Neuronal stem cell (in vitro differentiated cells): ENCODE data around the gene NFATC2.

Experiments used
- DNase-seq: peaks from one replicate; pipeline ENCODE4 v3.0.0-alpha.2; 2013; ENCODE audit warnings: low spot score
- H2AFZ ChIP-seq: one replicate; pipeline ENCODE4 v1.6.1; 2013; ENCODE audit warnings: mild to moderate bottlenecking, low read length, inconsistent platforms
- H2AK5ac ChIP-seq: 2 replicates; pipeline ENCODE4 v1.6.1; 2013; ENCODE audit warnings: low read depth, mild to moderate bottlenecking, inconsistent platforms, low read length, moderate library complexity, mixed read lengths
- H2BK120ac ChIP-seq: 2 replicates; pipeline ENCODE4 v1.6.1; 2013; ENCODE audit warnings: low read depth, mild to moderate bottlenecking, inconsistent platforms, low read length, moderate library complexity, mixed read lengths
- H2BK12ac ChIP-seq: one replicate; pipeline ENCODE4 v1.6.1; 2013; ENCODE audit warnings: low read length, inconsistent platforms
- H2BK15ac ChIP-seq: 2 replicates; pipeline ENCODE4 v1.6.1; 2013; ENCODE audit warnings: mild to moderate bottlenecking, low read length, inconsistent platforms, mixed read lengths
- H2BK5ac ChIP-seq: one replicate; pipeline ENCODE4 v1.6.1; 2013; ENCODE audit warnings: inconsistent platforms, mild to moderate bottlenecking, low read length, moderate library complexity
- H3K14ac ChIP-seq: one replicate; pipeline ENCODE4 v1.6.1; 2013; ENCODE audit warnings: low read length, inconsistent platforms
- H3K18ac ChIP-seq: 2 replicates; pipeline ENCODE4 v1.6.1; 2013; ENCODE audit warnings: low read length, inconsistent platforms
- H3K23ac ChIP-seq: 2 replicates; pipeline ENCODE4 v1.6.1; 2013; ENCODE audit warnings: low read depth, mild to moderate bottlenecking, mixed read lengths, low read length, inconsistent platforms; ENCODE audit not compliant: poor library complexity
- H3K27ac ChIP-seq: replicated peaks from 3 replicates; pipeline ENCODE4 v1.5.1; 2013; ENCODE audit warnings: low read length, inconsistent platforms
- H3K27me3 ChIP-seq, 3 experiments: 2 replicates each; pipeline ENCODE4 v1.6.1; 2013; ENCODE audit warnings: low read length in 3 of 3, mild to moderate bottlenecking in 2 of 3, inconsistent platforms in 1 of 3, low read depth in 1 of 3, mixed read lengths in 1 of 3, moderate library complexity in 1 of 3; ENCODE audit not compliant: control insufficient read depth in 3 of 3, insufficient read depth in 3 of 3
- H3K36me3 ChIP-seq, 2 donors: replicated peaks in 1 of 2; 2 replicates each; pipeline ENCODE4 v1.6.1; 2013; ENCODE audit warnings: low read length in 2 of 2; ENCODE audit not compliant: control insufficient read depth in 2 of 2, insufficient read depth in 2 of 2
- H3K4ac ChIP-seq: 2 replicates; pipeline ENCODE4 v1.6.1; 2013; ENCODE audit warnings: inconsistent platforms, mild to moderate bottlenecking, low read length, moderate library complexity
- H3K4me1 ChIP-seq, 2 donors: 1 replicate in 1 of 2; 2 replicates in 1 of 2; pipeline ENCODE4 v1.6.1; 2013; ENCODE audit warnings: low read length in 2 of 2, low read depth in 1 of 2; ENCODE audit not compliant: control insufficient read depth in 2 of 2, insufficient read depth in 1 of 2
- H3K4me2 ChIP-seq: one replicate; pipeline ENCODE4 v1.6.1; 2013; ENCODE audit warnings: mild to moderate bottlenecking, low read length, inconsistent platforms; ENCODE audit not compliant: insufficient read depth, poor library complexity, severe bottlenecking
- H3K4me3 ChIP-seq, 2 donors: 2 replicates each; pipeline ENCODE4 v1.5.1; 2013; ENCODE audit warnings: low read length in 2 of 2, mild to moderate bottlenecking in 2 of 2, inconsistent platforms in 1 of 2, moderate library complexity in 1 of 2
- H3K79me1 ChIP-seq: one replicate; pipeline ENCODE4 v1.6.1; 2013; ENCODE audit warnings: low read depth, mild to moderate bottlenecking, inconsistent platforms, low read length, moderate library complexity
- H3K9ac ChIP-seq: one replicate; pipeline ENCODE4 v1.6.1; 2013; ENCODE audit warnings: mild to moderate bottlenecking, low read depth, low read length, inconsistent platforms; ENCODE audit not compliant: poor library complexity
- H3K9me3 ChIP-seq, 2 donors: replicated peaks in 1 of 2; 2 replicates each; pipeline versions ENCODE3 to v1.6.1; 2013; ENCODE audit warnings: low read length in 2 of 2, mild to moderate bottlenecking in 2 of 2, inconsistent platforms in 1 of 2, low read depth in 1 of 2, mixed read lengths in 1 of 2, moderate library complexity in 1 of 2; ENCODE audit not compliant: control insufficient read depth in 2 of 2, insufficient read depth in 1 of 2
- H4K8ac ChIP-seq: one replicate; pipeline ENCODE4 v1.6.1; 2013; ENCODE audit warnings: low read depth, mild to moderate bottlenecking, inconsistent platforms, low read length, moderate library complexity
- H4K91ac ChIP-seq: one replicate; pipeline ENCODE4 v1.6.1; 2013; ENCODE audit warnings: low read length, low read depth, mild to moderate bottlenecking, inconsistent platforms; ENCODE audit not compliant: poor library complexity
- WGBS, 2 donors: extraction: QIAGEN DNeasy Blood & Tissue Kit; methylation state at CpG; one replicate each; pipeline ENCODE4 v1.1.7; 2013; ENCODE audit warnings: missing lambda C conversion rate in 2 of 2, mixed read lengths in 1 of 2; ENCODE audit not compliant: insufficient read length in 2 of 2, insufficient replicate concordance in 1 of 2; ENCODE audit errors: extremely low coverage in 2 of 2; 5-methylcytosine and 5-hydroxymethylcytosine counted together

Gene NFATC2

GRCh38 chr20:51492167-51493092 lies 50.1 kb downstream of the NFATC2 start:
- Histone ChIP-seq H3K4ac (no peak overlapping the region), H3K36me3 (no peaks in the 10 kb centered on the region), H2BK15ac (no peak overlapping the region), H3K23ac (no peak overlapping the region), H3K4me3 (no peak overlapping the region), H2BK12ac (no peak overlapping the region), H2AK5ac (no peak overlapping the region), H3K27ac (no peak overlapping the region), H2AFZ (peak overlapping the region; percentile 56), H3K14ac (no peak overlapping the region), H3K4me1 (no peaks in the 10 kb centered on the region), H2BK120ac (no peak overlapping the region), H3K18ac (peak overlapping the region; percentile 22), H4K8ac (no peak overlapping the region), H3K4me2 (no peak overlapping the region), H3K79me1 (no peaks in the 10 kb centered on the region), H3K9ac (no peak overlapping the region), H2BK5ac (no peak overlapping the region), H3K9me3 (no peaks in the 10 kb centered on the region), H3K27me3 (no peaks in the 10 kb centered on the region), H4K91ac (no peak overlapping the region)
- WGBS, 2 donors, result no CpG with 5 or more reads among the region's 47 CpGs
- DNase-seq, result no peak

DNA sequence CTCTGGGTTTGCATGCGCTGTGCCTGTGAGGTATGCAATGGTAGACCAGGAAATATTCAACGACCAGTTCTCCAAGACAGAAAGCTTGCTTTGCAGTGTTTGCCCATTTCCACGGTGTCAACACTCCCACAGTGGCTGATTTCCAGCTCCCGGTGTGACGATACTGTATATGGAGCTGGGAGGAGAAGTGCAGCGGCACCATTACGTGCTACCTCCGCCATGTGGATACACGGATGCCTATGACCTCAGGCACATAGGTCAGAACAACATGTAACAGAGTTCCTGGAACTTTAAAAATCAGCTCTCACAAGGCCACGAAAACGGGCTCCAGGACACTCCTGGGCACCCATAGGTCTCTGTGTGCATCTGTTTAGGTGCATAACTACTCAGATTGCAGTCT lies 51.1 kb downstream of the NFATC2 start:
- H3K9ac ChIP-seq, result no peak overlapping the region
- no peaks in the 10 kb centered on the region for H3K27me3 ChIP-seq
- no peak overlapping the region for H3K4ac ChIP-seq
- H3K27ac ChIP-seq, result no peak overlapping the region
- no peak overlapping the region for H2BK12ac ChIP-seq
- no peaks in the 10 kb centered on the region for H3K4me1 ChIP-seq
- H3K18ac ChIP-seq, result no peak overlapping the region
- no peak overlapping the region for H3K4me3 ChIP-seq
- H3K4me2 ChIP-seq, result no peak overlapping the region
- WGBS, 2 donors, result no CpG with 5 or more reads among the region's 11 CpGs
- no peaks in the 10 kb centered on the region for H3K79me1 ChIP-seq
- H2BK5ac ChIP-seq, result no peak overlapping the region
- DNase-seq, result no peak
- no peaks in the 10 kb centered on the region for H3K9me3 ChIP-seq
- no peak overlapping the region for H3K23ac ChIP-seq
- H2AK5ac ChIP-seq, result no peak overlapping the region
- no peak overlapping the region for H4K8ac ChIP-seq
- H4K91ac ChIP-seq, result no peak overlapping the region
- H3K36me3 ChIP-seq, result no peaks in the 10 kb centered on the region
- H2BK15ac ChIP-seq, result no peak overlapping the region
- no peak overlapping the region for H2BK120ac ChIP-seq
- no peak overlapping the region for H3K14ac ChIP-seq
- H2AFZ ChIP-seq, result no peak overlapping the region

- H3K18ac ChIP-seq, result no peak overlapping the region
- H3K14ac ChIP-seq, result no peak overlapping the region
- no peak overlapping the region for H3K4me2 ChIP-seq
- H4K91ac ChIP-seq, result no peak overlapping the region
- H3K79me1 ChIP-seq, result no peaks in the 10 kb centered on the region
- no peak overlapping the region for H2BK120ac ChIP-seq
- no peak overlapping the region for H2AFZ ChIP-seq
- H2BK12ac ChIP-seq, result no peak overlapping the region
- H3K4me3 ChIP-seq, result no peak overlapping the region
- no peak overlapping the region for H2BK5ac ChIP-seq
- H2BK15ac ChIP-seq, result no peak overlapping the region
- no peak overlapping the region for H2AK5ac ChIP-seq
- no peaks in the 10 kb centered on the region for H3K9me3 ChIP-seq
- no peaks in the 10 kb centered on the region for H3K36me3 ChIP-seq
- no peak overlapping the region for H3K9ac ChIP-seq
- no CpG with 5 or more reads among the region's 2 CpGs for WGBS, 2 donors
- no peak overlapping the region for H3K4ac ChIP-seq
- H3K27ac ChIP-seq, result no peak overlapping the region
- H4K8ac ChIP-seq, result no peak overlapping the region
- no peak overlapping the region for H3K23ac ChIP-seq
- H3K27me3 ChIP-seq, result no peaks in the 10 kb centered on the region
- no peak for DNase-seq
- H3K4me1 ChIP-seq, result no peaks in the 10 kb centered on the region
Measured at GRCh38 chr20:51490635-51491034, 51.9 kb downstream of the NFATC2 start.

DNA sequence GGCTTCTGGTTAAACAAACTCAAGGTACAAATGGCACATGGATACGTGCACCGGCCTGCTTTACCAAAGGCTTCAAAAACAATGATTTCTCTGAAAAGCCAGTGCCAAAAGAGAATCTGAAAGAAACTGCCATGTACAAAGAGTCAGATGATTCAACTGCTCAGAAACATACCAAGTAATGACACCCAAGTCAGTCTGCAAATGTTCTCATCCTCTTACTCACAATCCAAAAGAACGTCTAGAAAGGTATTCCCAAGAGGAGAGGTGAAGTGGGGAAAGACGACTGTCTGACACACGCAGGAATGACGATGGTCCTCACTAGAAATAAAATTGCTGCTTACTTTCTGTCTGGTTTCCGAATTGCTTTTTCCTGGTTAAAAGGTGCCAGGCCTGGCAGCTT lies 52.9 kb downstream of the NFATC2 start:
- no peak overlapping the region for H2BK5ac ChIP-seq
- no peak overlapping the region for H2AFZ ChIP-seq
- no peak overlapping the region for H3K4me2 ChIP-seq
- H3K18ac ChIP-seq, result no peak overlapping the region
- no peak overlapping the region for H4K91ac ChIP-seq
- H3K14ac ChIP-seq, result no peak overlapping the region
- no peak overlapping the region for H2BK120ac ChIP-seq
- no peak overlapping the region for H2BK15ac ChIP-seq
- H2AK5ac ChIP-seq, result no peak overlapping the region
- H3K4me3 ChIP-seq, result no peak overlapping the region
- no CpG with 5 or more reads among the region's 7 CpGs for WGBS, 2 donors
- DNase-seq, result no peak
- H3K27ac ChIP-seq, result no peak overlapping the region
- H3K4ac ChIP-seq, result no peak overlapping the region
- no peaks in the 10 kb centered on the region for H3K9me3 ChIP-seq
- H3K36me3 ChIP-seq, result no peaks in the 10 kb centered on the region
- no peaks in the 10 kb centered on the region for H3K27me3 ChIP-seq
- no peak overlapping the region for H3K9ac ChIP-seq
- H3K4me1 ChIP-seq, result no peaks in the 10 kb centered on the region
- H3K23ac ChIP-seq, result no peak overlapping the region
- H2BK12ac ChIP-seq, result no peak overlapping the region
- H4K8ac ChIP-seq, result no peak overlapping the region
- H3K79me1 ChIP-seq, result no peaks in the 10 kb centered on the region
